GM18507 (cell line): ENCODE results near the gene HSDL1.
"Not testable (repeated sequence)": the region's sequence is repeated elsewhere in the genome, so short reads cannot be mapped to it uniquely, and the experiment has no call there.

Source experiments
- DNase-seq: peaks from one replicate; pipeline ENCODE4 v3.0.0; 2011; ENCODE audit warnings: low read depth; ENCODE audit not compliant: insufficient read length; ENCODE audit errors: extremely low spot score
- FAIRE-seq: peaks from 2 replicates; lab custom pipeline; 2011; peaks lifted over from hg19 to GRCh38; lab: Jason Lieb, UNC

HSDL1 gene

DNA sequence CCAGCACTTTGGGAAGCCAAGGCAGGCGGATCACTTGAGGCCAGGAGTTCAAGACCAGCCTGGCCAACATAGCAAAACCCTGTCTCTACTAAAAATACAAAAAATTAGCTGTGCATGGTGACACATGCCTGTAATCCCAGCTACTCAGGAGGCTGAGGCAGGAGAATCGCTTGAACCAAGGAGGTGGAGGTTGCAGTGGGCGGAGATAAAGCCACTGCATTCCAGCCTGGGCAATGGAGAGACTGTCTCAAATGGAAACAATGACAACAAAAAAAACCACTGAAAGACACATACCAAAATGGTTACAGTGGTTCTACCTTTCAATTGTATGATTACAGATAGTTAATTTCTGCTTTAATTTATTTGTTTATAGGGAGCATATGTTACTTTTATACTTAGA is 33.0 kb downstream of the HSDL1 start:
- not testable (repeated sequence) for DNase-seq, FAIRE-seq

DNA sequence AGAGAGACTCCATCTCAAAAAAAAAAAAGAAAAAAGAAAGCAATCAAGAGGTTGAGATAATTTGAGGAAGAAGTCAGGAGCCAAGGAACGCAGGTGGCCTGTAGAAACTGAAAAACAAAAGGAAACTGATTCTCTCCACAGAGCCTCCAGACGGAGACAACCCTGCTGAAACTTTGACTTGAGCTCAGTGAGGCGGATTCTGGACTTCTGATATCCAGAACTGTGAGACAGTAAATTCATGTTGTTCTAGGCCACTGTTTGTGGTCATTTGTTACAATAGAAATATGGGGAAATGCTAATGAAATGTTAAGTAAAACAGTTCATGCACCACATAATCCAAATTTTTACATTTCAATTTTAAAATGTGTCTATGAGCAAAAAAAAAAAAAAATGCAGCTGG is 33.5 kb downstream of the HSDL1 start:
- DNase-seq, result no peak
- peak; percentile 29 for FAIRE-seq

DNA sequence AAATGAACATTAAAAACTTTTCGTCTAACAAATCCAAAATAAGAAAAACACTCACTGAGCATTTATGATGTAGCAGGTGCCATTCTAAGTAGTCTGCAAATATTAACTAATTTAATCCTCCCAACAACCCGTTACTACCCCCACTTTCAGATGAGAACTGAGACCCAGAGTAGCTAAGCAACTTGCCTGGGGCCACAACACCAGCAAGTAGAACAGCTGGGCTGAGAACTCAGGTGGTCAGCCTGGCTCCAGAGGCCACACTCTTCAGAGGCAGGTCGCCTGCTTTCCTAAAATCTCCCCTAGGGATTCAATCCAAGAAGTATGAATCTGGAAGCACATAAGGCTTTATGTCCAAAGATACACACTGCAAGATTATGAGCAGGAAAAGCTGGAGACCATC is 34.5 kb downstream of the HSDL1 start:
- FAIRE-seq, result no peak
- DNase-seq, result no peak

DNA sequence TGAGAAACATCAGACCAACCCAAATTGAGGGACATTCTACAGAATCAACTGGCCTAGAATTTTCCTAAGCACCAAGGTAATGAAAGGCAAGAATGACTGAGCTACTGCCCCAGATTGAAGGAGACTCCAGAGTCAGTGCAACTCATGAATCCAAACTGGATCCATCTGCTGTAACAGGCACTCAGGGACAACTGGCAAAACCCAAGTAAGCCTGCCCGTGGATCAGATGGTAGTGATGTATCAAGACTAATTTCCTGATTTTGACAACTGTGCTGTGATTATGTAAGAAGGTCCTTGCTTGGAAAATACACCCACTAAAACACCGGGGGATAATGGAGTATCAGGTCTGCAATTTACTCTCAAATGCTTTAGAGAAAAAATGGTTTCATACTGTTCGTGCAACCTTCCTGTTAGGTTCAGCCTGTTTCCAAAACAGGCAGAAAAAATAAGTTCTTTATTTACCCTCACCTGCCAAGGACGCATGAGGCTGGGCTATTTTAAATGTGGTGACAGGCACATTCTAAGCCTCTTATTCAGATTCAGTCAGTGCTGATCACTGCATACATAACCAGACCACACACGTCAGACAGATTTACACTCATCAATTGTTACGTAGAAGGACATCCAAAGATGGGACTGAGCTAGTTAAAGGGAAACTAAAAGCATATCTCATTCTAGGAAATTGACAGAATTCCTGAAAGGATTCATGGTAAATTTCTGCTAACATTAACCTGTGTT is 35.2 kb downstream of the HSDL1 start:
- DNase-seq (no peak), FAIRE-seq (no peak)

DNA sequence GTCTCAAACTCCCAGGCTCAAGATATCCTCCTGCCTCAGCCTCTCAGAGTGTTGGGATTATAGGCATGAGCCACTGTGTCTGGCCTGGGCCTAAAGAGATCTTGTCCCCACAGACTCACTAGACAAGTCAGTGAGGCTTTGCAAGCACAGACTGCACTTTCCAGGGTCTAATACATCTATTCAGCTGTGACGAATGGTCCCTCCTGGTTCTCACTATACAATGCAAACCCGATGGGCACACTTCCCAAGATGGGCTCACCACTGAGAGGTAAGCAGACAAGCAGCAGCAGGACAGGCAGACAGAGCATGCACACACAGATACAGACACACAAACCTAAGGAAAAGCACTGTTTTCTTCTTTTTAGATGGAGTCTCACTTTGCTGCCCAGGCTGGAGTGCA is 37.1 kb downstream of the HSDL1 start:
- FAIRE-seq (no peak), DNase-seq (no peak)

DNA sequence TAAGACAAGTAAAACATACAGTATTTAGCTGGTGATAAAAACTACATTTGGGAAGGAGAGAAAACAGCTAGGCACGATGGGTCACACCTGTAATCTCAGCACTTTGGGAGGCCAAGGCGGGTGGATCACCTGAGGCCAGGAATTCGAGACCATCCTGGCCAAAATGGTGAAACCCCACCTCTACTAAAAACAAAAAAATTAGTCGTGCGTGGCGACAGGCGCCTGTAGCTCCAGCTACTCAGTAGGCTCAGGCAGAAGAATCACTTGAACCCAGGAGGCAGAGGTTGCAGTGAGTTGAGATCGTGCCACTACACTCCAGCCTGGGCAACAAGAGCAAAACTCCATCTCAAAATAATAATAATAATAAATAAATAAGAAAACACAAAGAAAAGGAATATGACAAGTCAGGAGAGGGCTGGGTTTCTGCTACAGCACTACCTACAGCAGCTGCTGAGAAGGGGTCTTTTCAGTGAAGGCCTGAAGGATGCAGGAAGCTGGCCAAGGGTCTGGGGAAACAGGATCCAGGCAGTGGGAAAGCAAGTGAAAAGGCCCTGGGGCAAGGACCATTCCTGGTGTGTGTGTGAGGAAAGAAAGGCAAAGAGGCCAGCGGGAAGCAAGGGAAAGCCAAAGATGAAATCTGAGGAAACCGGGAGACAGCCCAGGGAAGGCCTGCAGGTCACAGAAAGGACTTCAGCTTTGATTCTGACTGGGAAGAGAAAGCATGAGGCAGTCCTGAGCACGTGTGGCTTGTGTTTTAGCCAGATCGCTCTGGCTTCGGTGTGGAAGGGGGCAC is 38.8 kb downstream of the HSDL1 start:
- FAIRE-seq, result no peak
- no peak for DNase-seq

DNA sequence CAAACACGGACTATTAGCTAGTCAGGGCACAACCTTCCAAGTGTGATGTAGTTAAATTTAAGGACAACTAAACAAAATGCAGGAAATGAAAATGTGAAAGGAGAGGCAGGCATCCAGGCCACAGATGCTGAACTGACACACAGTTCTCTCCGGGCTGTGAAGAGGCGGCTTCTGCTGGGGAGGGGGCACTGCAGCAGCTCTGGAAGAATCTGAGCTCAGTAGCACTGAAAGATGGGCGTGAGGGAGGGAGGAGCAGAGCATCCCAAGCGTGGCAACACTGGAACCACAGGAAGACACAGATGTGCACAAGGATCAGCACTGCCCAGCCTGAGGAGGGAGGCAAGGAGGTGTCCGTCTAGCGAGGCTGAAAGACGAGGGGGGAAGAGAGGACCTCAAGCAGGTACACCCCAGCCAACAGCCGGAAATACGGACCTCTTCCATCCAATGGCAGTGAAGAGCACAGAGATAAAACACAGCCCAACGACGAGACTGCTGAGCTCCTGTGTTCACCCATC is 39.6 kb downstream of the HSDL1 start:
- no peak for FAIRE-seq
- DNase-seq, result no peak

DNA sequence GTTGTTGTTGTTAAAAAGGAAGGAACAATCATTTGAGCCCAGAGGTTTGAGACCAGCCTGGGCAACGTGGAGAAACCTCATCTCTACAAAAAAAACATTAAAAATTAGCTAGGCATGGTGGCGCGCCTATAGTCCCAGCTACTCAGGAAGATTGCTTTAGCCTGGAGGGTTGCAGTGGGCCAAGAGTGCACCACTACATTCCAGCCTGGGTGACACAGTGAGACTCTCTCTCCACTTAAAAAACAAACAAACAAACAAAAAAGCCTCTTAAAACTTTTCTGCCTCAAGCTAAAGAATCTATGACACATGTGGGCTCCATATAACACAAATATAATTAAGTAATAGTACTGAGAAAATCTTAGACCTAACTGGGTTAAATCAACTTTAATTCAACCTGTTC is 40.7 kb downstream of the HSDL1 start:
- FAIRE-seq, result no peak

DNA sequence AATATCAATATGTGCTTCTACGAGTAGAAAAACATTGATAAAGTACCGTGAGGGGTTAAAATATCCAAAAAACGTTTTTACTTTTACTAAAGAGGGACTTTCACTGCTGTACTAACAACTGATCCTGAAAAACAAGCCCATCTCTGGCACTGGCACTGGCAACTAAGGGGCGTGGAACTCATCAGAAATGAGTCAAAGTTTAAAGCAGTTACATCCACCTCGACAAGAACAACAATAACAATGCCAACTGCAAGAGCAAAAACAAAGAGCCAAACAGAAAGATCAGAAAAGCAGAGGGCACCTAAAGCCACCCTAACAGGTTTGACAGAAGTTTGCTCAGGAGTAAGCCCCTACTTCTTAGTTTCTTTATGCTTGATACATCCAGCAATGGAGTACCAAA is 41.3 kb downstream of the HSDL1 start:
- DNase-seq (no peak), FAIRE-seq (no peak)

More for the DNA sequence above, 40.7 kb downstream of the HSDL1 start:
- DNase-seq, result no peak

DNA sequence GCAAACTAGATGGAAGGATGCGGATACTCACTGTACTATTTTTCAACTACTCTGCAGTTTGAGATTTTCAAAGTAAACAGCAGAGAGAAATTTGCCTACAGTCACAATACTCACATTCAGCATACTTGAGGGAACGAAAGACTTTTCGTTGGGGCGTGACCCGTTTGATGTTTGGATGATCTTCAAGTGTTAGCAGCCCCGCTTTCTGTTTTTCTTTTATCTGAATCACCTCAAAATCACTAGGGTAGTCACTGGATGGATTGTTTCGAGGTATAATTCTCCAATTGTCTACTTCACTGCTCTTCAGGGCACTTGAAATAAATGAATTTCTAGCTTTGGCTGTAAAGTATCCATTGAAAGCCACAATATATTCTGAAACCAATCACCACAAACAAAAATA is 46.0 kb downstream of the HSDL1 start:
- no peak for DNase-seq
- no peak for FAIRE-seq

DNA sequence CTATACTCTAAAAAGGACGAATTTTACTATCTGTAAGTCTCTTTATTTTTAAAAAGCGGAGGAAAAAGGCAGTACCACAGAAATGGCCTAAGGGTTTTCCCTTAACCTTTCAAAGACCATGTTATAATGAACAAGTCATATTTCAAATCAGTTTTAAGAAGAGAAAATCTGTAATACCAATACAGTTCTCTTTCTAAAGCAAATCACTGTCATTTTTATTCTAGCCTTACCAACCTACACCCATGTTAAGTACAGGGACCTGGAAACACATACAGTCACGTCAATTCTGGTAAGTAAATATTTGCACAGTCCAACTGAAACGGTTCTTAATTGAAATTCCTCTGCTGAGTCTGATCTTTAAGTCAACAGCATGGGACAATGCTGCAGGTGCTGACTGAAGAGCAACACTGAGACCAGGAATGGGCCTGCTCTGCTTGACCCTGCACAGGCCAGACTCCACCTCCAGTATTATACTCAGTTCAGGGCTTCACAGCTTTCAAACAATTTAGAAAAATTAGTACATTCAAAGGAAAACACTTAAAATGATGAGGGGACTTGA is 48.5 kb downstream of the HSDL1 start:
- FAIRE-seq (no peak), DNase-seq (no peak)

DNA sequence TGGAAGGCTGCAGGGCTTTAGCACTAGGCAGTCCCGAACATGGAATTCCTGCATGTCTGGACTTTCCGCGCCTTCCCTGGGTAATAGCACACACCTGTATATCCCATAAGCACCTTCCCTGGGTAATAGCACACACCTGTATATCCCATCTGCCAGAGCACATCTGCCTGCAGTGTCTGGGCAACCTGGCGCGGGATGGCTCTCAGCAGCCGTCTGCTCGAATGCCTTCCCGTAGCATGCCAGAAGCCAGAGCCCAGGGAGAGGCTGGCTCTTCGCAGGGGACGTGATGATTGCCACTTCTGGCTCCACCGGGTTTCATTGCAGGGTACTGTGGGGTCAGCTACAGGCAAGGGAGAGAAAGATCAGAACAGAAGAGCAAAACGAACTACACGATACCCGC is 49.5 kb downstream of the HSDL1 start:
- DNase-seq (no peak), FAIRE-seq (no peak)

DNA sequence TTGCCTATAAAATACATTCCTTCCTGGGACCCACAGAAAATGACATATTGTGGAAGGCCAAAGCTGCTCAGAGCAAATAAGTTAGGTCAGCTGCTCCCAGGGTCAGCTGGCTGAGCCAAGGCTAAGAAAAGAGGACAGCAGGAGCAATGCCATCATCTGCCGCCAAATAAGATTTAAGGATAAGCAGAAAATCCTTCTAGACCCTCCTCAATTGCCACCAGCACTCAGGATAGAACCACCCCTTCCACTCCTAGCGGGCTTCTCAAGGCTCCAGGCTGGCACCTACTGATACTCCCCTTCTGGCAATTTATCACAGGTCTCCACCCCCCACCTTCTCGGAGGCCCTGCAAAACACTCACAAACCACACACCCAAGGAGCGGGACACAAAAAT is 51.1 kb downstream of the HSDL1 start:
- no peak for DNase-seq
- FAIRE-seq, result no peak

DNA sequence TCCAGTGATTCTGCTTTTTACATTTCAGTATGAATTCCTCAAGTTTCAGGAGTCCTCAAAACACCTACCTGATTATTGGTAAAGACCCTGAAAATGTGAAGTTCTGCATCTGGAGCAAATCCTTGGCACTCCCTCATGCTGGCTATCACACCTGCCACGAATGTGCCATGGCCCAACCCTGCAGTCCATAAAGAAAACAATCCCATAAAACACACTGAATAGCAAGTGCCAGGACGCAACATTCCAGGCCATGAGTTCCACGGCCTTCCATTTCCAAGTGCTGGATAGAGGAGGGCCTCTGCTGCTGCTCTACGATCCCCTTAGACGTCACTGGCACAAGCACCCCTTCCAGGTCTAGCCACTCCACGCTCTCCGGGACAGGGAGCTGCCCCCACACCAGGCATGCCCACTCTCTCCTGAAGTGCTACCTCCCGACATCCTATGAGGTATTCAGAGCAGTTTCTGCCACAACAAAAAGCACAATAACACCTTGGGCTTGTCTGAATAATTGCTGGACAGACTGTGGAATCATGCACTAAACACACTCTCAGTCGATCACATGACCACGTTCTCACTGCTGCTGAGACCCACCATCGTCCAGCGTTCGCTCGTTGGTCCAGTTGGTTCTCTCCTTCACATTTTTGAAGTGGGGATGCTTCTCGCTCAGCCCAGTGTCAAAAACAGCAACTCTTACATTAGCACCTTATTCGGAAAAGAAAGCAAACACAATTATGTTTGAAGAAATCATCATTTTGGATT is 51.7 kb downstream of the HSDL1 start:
- FAIRE-seq (no peak), DNase-seq (no peak)

DNA sequence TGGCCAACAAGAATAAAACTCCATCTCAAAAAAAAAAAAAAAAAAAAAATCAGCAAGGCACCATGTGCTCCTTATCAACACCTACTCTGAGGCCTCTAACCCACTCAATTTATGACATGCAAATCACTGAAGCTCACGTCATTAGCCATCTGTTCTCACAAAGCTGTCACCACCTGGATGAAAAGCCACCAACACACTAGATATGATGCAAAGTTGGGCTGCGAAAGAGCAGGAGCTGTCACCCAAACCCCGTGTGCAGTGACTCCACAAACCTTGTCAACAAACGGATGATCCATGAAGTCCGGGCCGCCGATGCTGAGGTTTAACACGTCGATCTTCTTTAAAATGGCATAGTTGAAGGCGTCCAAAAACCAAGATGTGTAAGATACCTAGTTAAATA is 53.5 kb downstream of the HSDL1 start:
- no peak for DNase-seq

DNA sequence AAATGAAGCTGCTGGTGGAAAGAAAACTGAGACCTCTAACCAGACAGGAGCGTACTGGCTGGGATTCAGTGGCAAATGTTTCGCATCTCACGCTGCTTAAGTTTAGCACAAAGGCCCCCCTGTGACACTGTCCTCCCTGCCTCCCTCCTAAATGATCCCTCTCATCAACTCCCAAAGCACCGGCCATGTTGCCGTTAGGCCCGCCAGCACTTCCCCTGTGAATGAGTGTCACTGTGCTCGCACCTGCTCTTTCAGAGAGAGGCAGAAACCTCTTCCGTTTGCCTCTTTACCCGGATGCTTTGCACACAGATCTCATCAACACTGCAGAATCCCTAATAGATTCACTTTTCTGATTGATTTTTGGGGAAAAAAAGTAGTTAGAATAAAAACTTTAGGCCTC is 54.8 kb downstream of the HSDL1 start:
- DNase-seq (no peak), FAIRE-seq (no peak)

More for the DNA sequence above, 53.5 kb downstream of the HSDL1 start:
- FAIRE-seq, result no peak

DNA sequence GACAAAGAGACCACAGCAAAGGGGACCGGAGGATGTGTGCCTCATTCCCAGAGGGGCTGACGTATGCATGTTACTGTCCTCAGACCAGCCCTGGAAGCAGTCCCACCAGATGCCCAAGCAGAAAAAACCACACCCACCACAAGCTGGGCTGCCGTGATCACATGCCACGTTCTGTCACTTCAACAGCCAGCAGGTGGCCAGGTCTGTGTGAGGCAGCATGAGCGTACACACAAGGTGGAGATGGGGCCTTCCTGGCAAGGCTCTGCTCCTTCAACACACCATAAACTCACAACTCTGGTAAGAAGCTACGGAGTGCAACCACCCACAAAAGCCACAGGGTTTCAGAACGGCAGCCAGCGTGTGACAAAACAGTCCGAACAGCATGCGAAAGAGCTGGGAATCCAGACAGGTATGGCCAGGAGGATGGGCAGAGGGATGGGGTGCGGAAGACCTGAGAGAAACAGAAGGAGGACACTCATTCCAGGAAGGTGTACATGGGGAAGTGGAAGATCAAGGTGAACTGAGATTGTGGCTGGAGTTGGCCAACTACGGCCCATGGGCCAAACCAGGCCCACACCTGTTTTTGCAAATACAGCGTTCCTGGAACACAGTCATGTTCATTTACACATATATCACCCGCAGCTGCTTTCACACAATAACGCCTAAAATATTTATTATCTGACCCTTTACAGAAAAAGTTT is 56.1 kb downstream of the HSDL1 start:
- FAIRE-seq (peak; percentile 97), DNase-seq (peak; percentile 54)

DNA sequence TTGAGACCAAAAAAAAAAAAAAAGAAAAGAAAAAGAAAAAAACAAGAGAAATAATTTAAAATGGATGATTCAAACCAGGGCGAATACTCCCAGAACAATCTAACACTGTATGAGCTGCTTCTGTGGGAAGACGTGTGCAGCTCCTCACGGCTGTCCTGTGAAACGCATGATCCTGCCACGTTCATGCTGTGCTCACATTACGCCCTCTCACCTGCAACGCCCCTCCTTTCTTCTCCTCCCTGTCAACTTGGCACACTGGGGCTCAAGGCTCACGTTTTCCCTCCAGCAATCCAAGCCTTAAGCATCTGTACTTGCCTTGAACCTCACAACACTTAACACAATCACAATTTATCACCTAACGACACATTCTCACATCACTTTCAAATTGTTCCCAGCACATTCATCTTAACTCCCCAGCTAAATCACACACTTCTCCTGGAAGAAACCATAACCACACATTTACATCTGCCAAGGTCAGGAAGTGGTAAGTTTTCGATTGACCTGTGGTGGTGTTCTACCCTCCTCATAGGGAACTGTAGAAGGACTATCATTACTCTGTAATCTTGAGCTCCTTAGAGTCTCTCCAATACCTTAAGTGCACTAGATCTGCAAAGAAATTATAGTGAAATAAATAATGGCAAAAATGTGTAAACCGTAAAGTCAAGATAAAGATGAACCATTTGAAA is 57.4 kb downstream of the HSDL1 start:
- peak; percentile 76 for FAIRE-seq

DNA sequence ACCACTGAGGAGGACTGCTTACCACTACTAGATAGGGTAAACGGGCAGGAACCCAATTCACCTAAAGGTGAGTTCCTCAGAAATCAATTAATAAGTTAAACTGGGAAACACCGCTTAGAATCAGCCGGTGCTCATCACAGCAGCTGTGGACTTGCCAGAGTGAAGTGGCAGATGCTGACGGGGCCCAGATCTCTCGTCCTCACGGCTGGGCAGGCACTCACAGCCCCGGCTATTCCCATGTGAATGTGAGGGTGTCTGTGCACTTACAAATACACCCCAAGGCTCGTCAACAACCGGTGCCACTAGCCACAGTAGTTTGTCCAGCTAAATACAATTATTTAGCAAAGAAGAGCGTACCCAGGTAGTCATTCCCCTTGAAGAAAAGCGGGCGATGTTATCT is 58.0 kb downstream of the HSDL1 start:
- FAIRE-seq (no peak), DNase-seq (no peak)

More for the DNA sequence above, 57.4 kb downstream of the HSDL1 start:
- DNase-seq, result no peak
